Hepatocyte (in vitro differentiated cells): ENCODE data around the gene CD74.

Source experiments
- EZH2phosphoT487 ChIP-seq: fragments of 200-600 bp; sonication (generic); IDR thresholded peaks from one replicate; pipeline ENCODE4 v1.6.1; 2018; ENCODE audit warnings: antibody characterized with exemption, mild to moderate bottlenecking, low read depth, moderate library complexity; ENCODE audit not compliant: unreplicated experiment, severe bottlenecking
- TF ChIP-seq, protein P1 (sequence below): fragments of 200-600 bp; sonication (generic); IDR thresholded peaks from 2 replicates; pipeline ENCODE4 v1.5.1; 2016; ENCODE audit warnings: antibody characterized with exemption, mild to moderate bottlenecking; ENCODE audit not compliant: poor library complexity

DNA sequence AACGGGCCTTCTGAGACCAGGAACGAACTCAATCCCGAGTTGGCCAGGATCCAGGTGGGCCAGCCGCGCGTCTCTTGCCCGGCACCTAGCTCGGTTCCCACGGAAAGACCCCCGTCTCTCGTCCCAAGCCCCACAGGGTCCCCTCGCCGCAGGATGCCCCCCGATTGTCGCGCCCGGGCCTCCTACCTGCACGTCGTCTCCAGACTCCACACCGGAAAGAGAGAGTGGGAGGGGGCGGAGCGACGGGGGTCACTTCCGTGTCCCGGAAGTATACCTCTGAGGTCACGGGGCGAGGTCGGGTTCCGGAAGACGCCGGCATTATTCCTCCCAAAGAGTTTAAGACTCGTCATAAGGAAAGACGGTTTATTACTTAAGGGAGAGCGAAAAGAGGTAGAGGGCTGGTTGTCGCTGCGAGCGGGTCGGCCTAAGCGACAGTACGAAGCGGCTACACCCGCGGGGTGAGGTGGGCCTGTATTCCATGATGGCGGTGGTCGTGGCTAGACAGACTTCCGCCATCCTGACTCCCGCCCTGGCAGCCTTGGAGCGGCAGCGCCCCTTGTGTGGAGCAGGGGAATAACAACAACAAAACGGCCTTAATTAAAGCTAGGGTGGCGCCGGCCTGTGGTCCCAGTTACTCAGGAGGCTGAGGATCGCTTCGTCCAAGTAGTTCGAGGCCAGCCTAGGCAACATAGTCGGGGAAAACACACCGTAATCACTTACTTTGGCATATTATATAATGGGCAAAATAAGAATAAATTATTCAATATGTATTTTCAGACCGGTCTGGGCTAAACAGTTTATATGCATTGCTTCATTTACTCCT, 37.0 kb upstream of the CD74 start, which contains the start of gene RPS14:
- TF ChIP-seq, protein P1, sequence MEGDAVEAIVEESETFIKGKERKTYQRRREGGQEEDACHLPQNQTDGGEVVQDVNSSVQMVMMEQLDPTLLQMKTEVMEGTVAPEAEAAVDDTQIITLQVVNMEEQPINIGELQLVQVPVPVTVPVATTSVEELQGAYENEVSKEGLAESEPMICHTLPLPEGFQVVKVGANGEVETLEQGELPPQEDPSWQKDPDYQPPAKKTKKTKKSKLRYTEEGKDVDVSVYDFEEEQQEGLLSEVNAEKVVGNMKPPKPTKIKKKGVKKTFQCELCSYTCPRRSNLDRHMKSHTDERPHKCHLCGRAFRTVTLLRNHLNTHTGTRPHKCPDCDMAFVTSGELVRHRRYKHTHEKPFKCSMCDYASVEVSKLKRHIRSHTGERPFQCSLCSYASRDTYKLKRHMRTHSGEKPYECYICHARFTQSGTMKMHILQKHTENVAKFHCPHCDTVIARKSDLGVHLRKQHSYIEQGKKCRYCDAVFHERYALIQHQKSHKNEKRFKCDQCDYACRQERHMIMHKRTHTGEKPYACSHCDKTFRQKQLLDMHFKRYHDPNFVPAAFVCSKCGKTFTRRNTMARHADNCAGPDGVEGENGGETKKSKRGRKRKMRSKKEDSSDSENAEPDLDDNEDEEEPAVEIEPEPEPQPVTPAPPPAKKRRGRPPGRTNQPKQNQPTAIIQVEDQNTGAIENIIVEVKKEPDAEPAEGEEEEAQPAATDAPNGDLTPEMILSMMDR: peak; percentile 78
- no peak for TF ChIP-seq EZH2phosphoT487
